Uterus (tissue), 4 donors: ENCODE results near the gene KYNU. TPM values are rescaled to one million over a fixed set of nuclear protein-coding genes. Genes with fewer than 3 reads are reported as not detected.

ENCODE experiments used
- DNase-seq, 2 donors: peaks; one replicate each; pipeline ENCODE4 v3.0.0-alpha.2; 2019 to 2020
- H3K27ac ChIP-seq, 2 donors: fragments of 200-600 bp; sonication (generic); 1 replicate in 1 of 2; 2 replicates in 1 of 2; pipeline ENCODE4 v1.5.1; 2016 to 2018
- H3K27me3 ChIP-seq, 2 donors: fragments of 200-600 bp; sonication (generic); one replicate each; pipeline ENCODE4 v1.5.1; 2018 to 2019; ENCODE audit warnings: control low read depth in 1 of 2
- H3K36me3 ChIP-seq, 2 donors: fragments of 200-600 bp; sonication (generic); one replicate each; pipeline ENCODE4 v1.5.1; 2019; ENCODE audit warnings: control low read depth in 1 of 2
- H3K4me1 ChIP-seq, 2 donors: fragments of 200-600 bp; sonication (generic); one replicate each; pipeline ENCODE4 v1.5.1; 2018 to 2019; ENCODE audit warnings: control low read depth in 1 of 2
- H3K4me3 ChIP-seq, 2 donors: fragments of 200-600 bp; sonication (generic); 1 replicate in 1 of 2; 2 replicates in 1 of 2; pipeline ENCODE4 v1.5.1; 2018 to 2019; ENCODE audit warnings: mild to moderate bottlenecking in 1 of 2
- H3K9me3 ChIP-seq, 2 donors: fragments of 200-600 bp; sonication (generic); one replicate each; pipeline ENCODE4 v1.5.1; 2019; ENCODE audit warnings: control low read depth in 1 of 2
- CTCF ChIP-seq, 4 experiments: fragments of 200-600 bp in 2 of 4; fragments of 450-650 bp in 2 of 4; sonication (generic) in 2 of 4; IDR thresholded peaks; one replicate each; pipeline ENCODE4 v1.5.1; 2016 to 2019; ENCODE audit warnings: antibody characterized with exemption in 4 of 4, mild to moderate bottlenecking in 2 of 4, moderate library complexity in 1 of 4
- POLR2A ChIP-seq, 2 donors: fragments of 450-650 bp; IDR thresholded peaks; one replicate each; pipeline ENCODE4 v1.6.1; 2016; ENCODE audit warnings: antibody characterized with exemption in 2 of 2, mild to moderate bottlenecking in 1 of 2, moderate library complexity in 1 of 2
- intact Hi-C: fragments of 100-400 bp; cut with DNase I; formaldehyde crosslinking; loops from one replicate; pipeline ENCODE4 v1.15.1; 2023; ENCODE audit warnings: low total_unique reads
- total RNA-seq, 4 donors: library from RNA; depleted of rRNA in 3 of 4; stranded (reverse); fragments of >200 nt in 3 of 4; gene quantifications; one replicate each; pipeline versions ENCODE4 v1.1.0 to v1.2.4, GENCODE V29; 2014 to 2023
- donor health status: DM: yes; HTN: yes; CAD: no.

KYNU gene
- 1 to 10 TPM in 3 of 4 donors, not detected in 1; 1.9 to 5.3 (median 2.1) TPM for total RNA-seq

- DNase-seq = no peak
- intact Hi-C loops = no loop called here
- H3K4me3 ChIP-seq = no peak within 1 kb of the TSS
- H3K4me1 ChIP-seq = no peaks in the 10 kb centered on the region
- no peak for TF ChIP-seq POLR2A (IDR thresholded peaks at IDR 0.05)
- TF ChIP-seq CTCF (IDR thresholded peaks at IDR 0.05) = no peak
- no peaks in the 10 kb centered on the region for H3K36me3 ChIP-seq
- no peaks in the 10 kb centered on the region for H3K27me3 ChIP-seq
- H3K27ac ChIP-seq = no peak within 1 kb of the TSS
- H3K9me3 ChIP-seq = no peaks in the 10 kb centered on the region
Measured at GRCh38 chr2:142877216-142877838, at the start of gene KYNU. TSS of gene KYNU (plus strand) at chr2:142877664. CDS start at chr2:142885368, 7,704 bp downstream.

GRCh38 chr2:142834021-142834420 is 43.4 kb upstream of the KYNU start:
- Histone ChIP-seq H3K36me3 (no peaks in the 10 kb centered on the region), H3K4me3 (no peak overlapping the region), H3K27me3 (no peaks in the 10 kb centered on the region), H3K9me3 (no peaks in the 10 kb centered on the region), H3K4me1 (no peaks in the 10 kb centered on the region), H3K27ac (no peak overlapping the region)
- no peak for DNase-seq
- intact Hi-C loops = no loop called here
- no peak for TF ChIP-seq POLR2A (IDR thresholded peaks at IDR 0.05)
- no peak for TF ChIP-seq CTCF (IDR thresholded peaks at IDR 0.05)

- no peak for TF ChIP-seq POLR2A (IDR thresholded peaks at IDR 0.05)
- TF ChIP-seq CTCF (IDR thresholded peaks at IDR 0.05) = no peak
- Histone ChIP-seq H3K27me3 (no peaks in the 10 kb centered on the region), H3K36me3 (no peaks in the 10 kb centered on the region), H3K4me1 (no peaks in the 10 kb centered on the region), H3K4me3 (no peak overlapping the region), H3K9me3 (no peaks in the 10 kb centered on the region), H3K27ac (no peak overlapping the region)
- intact Hi-C loops = no loop called here
- DNase-seq = no peak
Measured at GRCh38 chr2:142840436-142840835, 37.0 kb upstream of the KYNU start.

GRCh38 chr2:142841788-142842187 is 35.7 kb upstream of the KYNU start:
- DNase-seq = no peak
- H3K4me3 ChIP-seq = no peak overlapping the region
- no peaks in the 10 kb centered on the region for H3K36me3 ChIP-seq
- intact Hi-C loops = no loop called here
- TF ChIP-seq CTCF (IDR thresholded peaks at IDR 0.05) (no peak), POLR2A (IDR thresholded peaks at IDR 0.05) (no peak)
- no peaks in the 10 kb centered on the region for H3K27me3 ChIP-seq
- H3K4me1 ChIP-seq = no peaks in the 10 kb centered on the region
- no peak overlapping the region for H3K27ac ChIP-seq
- H3K9me3 ChIP-seq = no peaks in the 10 kb centered on the region

GRCh38 chr2:142842369-142842768 is 35.1 kb upstream of the KYNU start:
- Histone ChIP-seq H3K9me3 (no peaks in the 10 kb centered on the region), H3K27me3 (no peaks in the 10 kb centered on the region), H3K4me3 (no peak overlapping the region), H3K36me3 (no peaks in the 10 kb centered on the region), H3K27ac (no peak overlapping the region), H3K4me1 (no peaks in the 10 kb centered on the region)
- no peak for TF ChIP-seq POLR2A (IDR thresholded peaks at IDR 0.05)
- TF ChIP-seq CTCF (IDR thresholded peaks at IDR 0.05) = no peak
- DNase-seq = no peak
- intact Hi-C loops = no loop called here
